ENCODE results near the gene AOPEP.
"Not testable (repeated sequence)": the region's sequence is repeated elsewhere in the genome, so short reads cannot be mapped to it uniquely, and the experiment has no call there.

The AOPEP gene

GRCh38 chr9:94933511-94933828 lies 207.0 kb downstream of the AOPEP start:
- no peak overlapping the region for H3K4me3 ChIP-seq (replicated peaks; ENCODE audit: low read depth, low read length)
- no peak for TF ChIP-seq CTCF (IDR thresholded peaks at IDR 0.05; ENCODE audit: low read depth, low read length, missing control alignments)
- no peak for DNase-seq (ENCODE audit: extremely low read depth, low read depth)

- DNase-seq (ENCODE audit: extremely low read depth, low read depth) = no peak
- no peak for TF ChIP-seq CTCF (IDR thresholded peaks at IDR 0.05; ENCODE audit: low read depth, low read length, missing control alignments)
- no peak overlapping the region for H3K4me3 ChIP-seq (replicated peaks; ENCODE audit: low read depth, low read length)
These were observed 208.4 kb downstream of the AOPEP start for GRCh38 chr9:94934816-94935328.

- no peak for DNase-seq (ENCODE audit: extremely low read depth, low read depth)
- no peak for TF ChIP-seq CTCF (IDR thresholded peaks at IDR 0.05; ENCODE audit: low read depth, low read length, missing control alignments)
- no peak overlapping the region for H3K4me3 ChIP-seq (replicated peaks; ENCODE audit: low read depth, low read length)
These were observed 208.9 kb downstream of the AOPEP start for GRCh38 chr9:94935396-94935795.

GRCh38 chr9:94936419-94936818 lies 209.9 kb downstream of the AOPEP start:
- TF ChIP-seq CTCF (IDR thresholded peaks at IDR 0.05; ENCODE audit: low read depth, low read length, missing control alignments) = no peak
- DNase-seq (ENCODE audit: extremely low read depth, low read depth) = no peak
- H3K4me3 ChIP-seq (replicated peaks; ENCODE audit: low read depth, low read length) = no peak overlapping the region

GRCh38 chr9:94937214-94937903 lies 210.9 kb downstream of the AOPEP start:
- TF ChIP-seq CTCF (IDR thresholded peaks at IDR 0.05; ENCODE audit: low read depth, low read length, missing control alignments) = no peak
- peak; percentile 95 for DNase-seq (ENCODE audit: extremely low read depth, low read depth)
- no peak overlapping the region for H3K4me3 ChIP-seq (replicated peaks; ENCODE audit: low read depth, low read length)

- TF ChIP-seq CTCF (IDR thresholded peaks at IDR 0.05; ENCODE audit: low read depth, low read length, missing control alignments) = no peak
- no peak for DNase-seq (ENCODE audit: extremely low read depth, low read depth)
- H3K4me3 ChIP-seq (replicated peaks; ENCODE audit: low read depth, low read length) = no peak overlapping the region
These were observed 211.9 kb downstream of the AOPEP start for GRCh38 chr9:94938384-94938783.

- not testable (repeated sequence) for DNase-seq (ENCODE audit: extremely low read depth, low read depth); H3K4me3 ChIP-seq (replicated peaks; ENCODE audit: low read depth, low read length)
These were observed 213.8 kb downstream of the AOPEP start for GRCh38 chr9:94940296-94940695.

All from HFF-Myc (cell line).